Right cardiac atrium (tissue), 5 donors: Measurements from ENCODE around the gene MAN1A2. TPM values are rescaled to one million over a fixed set of nuclear protein-coding genes. Genes with fewer than 3 reads are reported as not detected.

Experiments used
- ATAC-seq, 2 donors: fragments of 200-7000 bp; cut with Tn5 transposase; one replicate each; pipeline versions ENCODE4 v1.8.0 to v1.9.1; 2020; ENCODE audit warnings: moderate library complexity in 2 of 2, mild to moderate bottlenecking in 1 of 2
- DNase-seq, 3 donors: peaks; one replicate each; pipeline ENCODE4 v3.0.0-alpha.2; 2020
- H3K27ac ChIP-seq: one replicate; pipeline ENCODE4 v1.5.1; 2013; ENCODE audit warnings: mild to moderate bottlenecking, low read length, control low read depth, moderate library complexity
- H3K27me3 ChIP-seq: one replicate; pipeline ENCODE4 v1.6.1; 2013; ENCODE audit not compliant: control insufficient read depth, insufficient read depth
- H3K4me1 ChIP-seq: one replicate; pipeline ENCODE4 v1.6.1; 2013; ENCODE audit warnings: low read length; ENCODE audit not compliant: control insufficient read depth, insufficient read depth
- H3K4me3 ChIP-seq: one replicate; pipeline ENCODE4 v1.5.1; 2013; ENCODE audit warnings: low read length, control low read depth
- H3K9me3 ChIP-seq: one replicate; pipeline ENCODE4 v1.6.1; 2013; ENCODE audit warnings: low read length; ENCODE audit not compliant: control insufficient read depth
- WGBS: extraction: QIAGEN DNeasy Blood & Tissue Kit; methylation state at CpG from one replicate; pipeline ENCODE4 v1.1.7; 2013; 5-methylcytosine and 5-hydroxymethylcytosine counted together
- intact Hi-C, 4 donors: fragments of 100-400 bp; cut with DNase I; formaldehyde crosslinking; loops; one replicate each; pipeline versions ENCODE4 v1.11.0 to v1.14.0; 2022 to 2023
- polyA plus RNA-seq: library from polyadenylated mRNA; stranded (reverse); fragments of 200-250 nt; gene quantifications from one replicate; pipeline ENCODE4 v1.2.3, GENCODE V29; 2013
- total RNA-seq, 4 donors: library from RNA; stranded (reverse); fragmentation: NEBNext Ultra II Directional; extraction: Animal tissue kit (Norgen Biotek cat#: 25700); gene quantifications; one replicate each; pipeline ENCODE4 v1.2.1, GENCODE V29; 2021
- donor health status: healthy with polysubstance abuse.
- donor health status: DM: no; HTN: yes; CAD: no.
- donor health status: DM: no; HTN: no; CAD: no.
- donor health status: DM: no; HTN: yes; CAD: no; lungs with severe emphysema.
- donor health status: DM: yes; HTN: yes; CAD: no.

The MAN1A2 gene
- total and polyA plus RNA-seq, 5 donors = 8.8 to 49.0 (median 43.4) TPM

DNA sequence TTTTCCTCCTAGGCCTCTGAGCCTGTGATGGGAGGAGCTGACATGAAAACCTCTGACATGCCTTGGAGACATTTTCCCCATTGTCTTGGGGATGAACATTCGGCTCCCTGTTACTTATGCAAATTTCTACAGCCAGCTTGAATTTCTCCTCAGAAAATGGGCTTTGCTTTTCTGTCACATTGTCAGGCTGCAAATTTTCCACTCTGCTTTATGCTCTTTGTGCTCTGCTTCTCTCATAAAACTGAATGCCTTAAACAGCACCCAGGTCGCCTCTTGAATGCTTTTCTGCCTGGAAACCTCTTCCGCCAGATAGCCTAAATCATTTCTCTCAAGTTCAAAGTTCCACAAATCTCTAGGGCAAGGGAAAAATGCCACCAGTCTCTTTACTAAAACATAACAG is 191.9 kb downstream of the MAN1A2 start:
- Histone ChIP-seq H3K9me3 (no peaks in the 10 kb centered on the region), H3K27me3 (no peaks in the 10 kb centered on the region), H3K4me3 (no peak overlapping the region), H3K4me1 (no peaks in the 10 kb centered on the region), H3K27ac (no peak overlapping the region)
- intact Hi-C loops = no loop called here
- ATAC-seq = no peak
- DNase-seq = no peak
- WGBS = 87% methylated on average over 3 of the region's 3 CpGs

DNA sequence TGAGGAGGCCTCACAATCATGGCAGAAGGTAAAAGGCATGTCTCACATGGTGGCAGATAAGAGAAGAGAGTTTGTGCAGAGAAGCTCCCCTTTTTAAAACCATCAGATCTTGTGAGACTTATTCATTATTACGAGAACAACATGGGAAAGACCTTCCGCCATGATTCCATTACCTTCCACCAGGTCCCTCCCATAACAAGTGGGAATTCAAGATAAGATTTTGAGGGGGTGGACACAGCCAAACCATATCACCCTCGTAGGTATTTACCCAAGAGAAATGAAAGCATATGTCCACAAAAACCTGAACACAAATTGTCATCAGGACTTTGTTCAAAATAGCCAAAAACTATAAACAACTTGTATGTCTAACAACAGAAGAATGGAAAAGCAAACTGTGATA is 192.7 kb downstream of the MAN1A2 start:
- no peak overlapping the region for H3K4me3 ChIP-seq
- no peak overlapping the region for H3K27ac ChIP-seq
- WGBS = 75% methylated on average over 3 of the region's 3 CpGs
- H3K9me3 ChIP-seq = no peaks in the 10 kb centered on the region
- H3K27me3 ChIP-seq = no peaks in the 10 kb centered on the region
- H3K4me1 ChIP-seq = no peaks in the 10 kb centered on the region
- no peak for ATAC-seq
- no peak for DNase-seq
- intact Hi-C loops = no loop called here

DNA sequence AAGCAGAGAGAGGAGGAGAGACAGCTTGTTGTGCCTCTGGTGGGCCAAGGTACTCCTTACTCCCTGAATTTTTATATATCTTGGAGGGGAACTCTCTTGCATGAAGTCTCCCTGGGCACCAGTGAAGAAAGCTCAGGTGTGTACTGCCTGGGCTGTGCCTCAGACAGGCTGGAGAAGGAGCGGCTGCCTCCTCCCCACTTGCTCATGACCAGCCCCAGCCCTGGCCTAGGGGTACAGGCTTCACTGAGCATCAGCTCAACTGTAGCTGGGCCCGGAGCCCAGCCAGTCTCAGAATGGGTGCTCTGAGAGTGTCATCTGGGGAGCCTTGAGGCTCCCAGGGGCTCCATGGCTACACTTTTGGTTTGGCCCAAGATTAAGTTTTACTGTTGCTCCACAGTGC is 193.8 kb downstream of the MAN1A2 start:
- no peak for DNase-seq
- Histone ChIP-seq H3K27me3 (no peaks in the 10 kb centered on the region), H3K4me1 (no peaks in the 10 kb centered on the region), H3K4me3 (no peak overlapping the region), H3K27ac (no peak overlapping the region), H3K9me3 (no peaks in the 10 kb centered on the region)
- ATAC-seq = no peak
- intact Hi-C loops = no loop called here
- 98% methylated on average over 2 of the region's 2 CpGs for WGBS

DNA sequence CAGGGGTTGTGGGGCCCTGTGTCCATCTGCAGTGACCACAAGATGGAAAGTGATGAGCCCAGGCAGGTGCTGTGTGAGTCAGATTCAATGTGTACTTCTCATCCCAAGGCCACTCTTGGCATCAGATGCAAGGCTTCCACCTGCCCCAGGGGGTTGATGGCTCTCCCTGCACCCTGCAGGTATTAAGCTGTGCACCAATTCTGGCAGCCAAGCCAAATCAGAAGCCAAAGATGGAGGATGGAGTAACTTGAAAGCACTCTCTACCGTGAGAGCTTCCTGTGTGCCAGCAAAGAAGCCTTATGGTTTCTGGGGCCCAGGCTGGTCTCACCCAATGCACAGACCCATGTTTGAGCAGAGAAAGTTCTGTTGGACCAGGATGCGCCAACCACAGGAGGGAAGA is 194.3 kb downstream of the MAN1A2 start:
- H3K4me3 ChIP-seq = no peak overlapping the region
- H3K4me1 ChIP-seq = no peaks in the 10 kb centered on the region
- no peaks in the 10 kb centered on the region for H3K9me3 ChIP-seq
- H3K27me3 ChIP-seq = no peaks in the 10 kb centered on the region
- intact Hi-C loops = no loop called here
- no peak overlapping the region for H3K27ac ChIP-seq
- ATAC-seq = no peak
- 94% methylated on average over 2 of the region's 2 CpGs for WGBS
- DNase-seq = no peak

DNA sequence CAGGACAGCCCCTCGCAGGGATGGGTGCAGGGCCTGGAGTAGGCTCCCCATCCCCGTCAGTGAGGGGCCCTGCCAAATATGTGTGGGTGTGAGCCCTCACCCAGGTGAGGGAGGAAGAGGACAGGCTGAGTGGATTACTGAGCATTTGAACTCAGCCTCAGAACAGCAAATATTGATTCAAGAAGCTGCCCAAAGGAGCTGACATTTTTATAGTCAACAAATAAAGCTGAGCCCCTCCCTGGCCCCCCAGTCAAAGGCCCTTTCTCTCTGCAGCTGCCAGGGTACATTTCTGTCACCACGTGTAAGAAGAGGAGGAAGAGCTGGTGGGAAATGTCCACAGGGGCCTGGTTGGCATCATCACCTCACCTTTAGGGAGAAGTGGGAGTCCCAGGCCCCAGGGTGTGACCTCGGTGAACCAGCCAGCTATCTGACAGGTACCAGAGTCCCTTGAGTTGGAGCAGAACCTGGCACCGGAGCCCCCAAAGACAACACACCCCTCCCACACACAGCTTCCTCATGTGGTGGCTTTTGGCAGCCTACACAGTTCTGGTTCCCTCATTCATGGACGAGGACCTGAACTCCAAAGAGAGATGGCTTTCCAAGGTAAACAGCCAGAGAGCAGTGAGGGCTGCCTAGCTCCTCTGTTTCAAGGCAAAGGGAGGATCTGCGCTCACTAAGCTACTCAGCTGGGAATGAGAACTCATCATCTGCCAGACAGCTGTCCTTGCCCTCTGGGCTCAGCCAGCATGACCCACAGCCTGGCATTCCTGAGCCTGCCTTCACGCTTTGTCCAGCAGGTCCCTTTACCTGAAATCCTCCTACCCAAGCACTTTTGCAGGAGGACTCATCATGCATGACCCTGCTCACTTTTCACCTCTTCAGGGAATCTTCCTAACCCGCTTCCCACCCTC is 195.6 kb downstream of the MAN1A2 start:
- intact Hi-C loops = no loop called here
- Histone ChIP-seq H3K9me3 (no peaks in the 10 kb centered on the region), H3K27me3 (no peaks in the 10 kb centered on the region), H3K4me3 (no peak overlapping the region), H3K4me1 (no peaks in the 10 kb centered on the region), H3K27ac (no peak overlapping the region)
- ATAC-seq (no peak), DNase-seq (no peak)
- 60% methylated on average over 9 of the region's 9 CpGs for WGBS

DNA sequence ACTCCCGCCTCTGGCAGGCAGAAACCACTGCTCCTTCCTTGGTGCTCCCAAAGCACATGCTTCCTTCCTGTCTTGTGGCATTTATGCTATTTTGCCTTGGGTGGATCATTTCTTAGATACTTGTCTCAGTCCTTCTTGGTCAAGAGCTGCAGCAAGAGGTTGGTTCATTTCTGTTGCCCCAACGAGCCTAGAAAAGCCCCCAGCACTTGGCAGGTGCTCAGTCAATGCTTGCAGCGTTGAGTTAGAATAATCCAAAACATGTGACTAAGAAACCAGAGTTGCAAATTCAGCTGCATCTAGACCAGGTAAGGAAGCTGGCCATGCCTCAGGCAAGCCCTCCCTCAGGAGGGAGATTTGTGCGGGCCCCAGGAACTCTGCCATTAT is 196.2 kb downstream of the MAN1A2 start:
- WGBS = 79% methylated on average over 4 of the region's 4 CpGs

DNA sequence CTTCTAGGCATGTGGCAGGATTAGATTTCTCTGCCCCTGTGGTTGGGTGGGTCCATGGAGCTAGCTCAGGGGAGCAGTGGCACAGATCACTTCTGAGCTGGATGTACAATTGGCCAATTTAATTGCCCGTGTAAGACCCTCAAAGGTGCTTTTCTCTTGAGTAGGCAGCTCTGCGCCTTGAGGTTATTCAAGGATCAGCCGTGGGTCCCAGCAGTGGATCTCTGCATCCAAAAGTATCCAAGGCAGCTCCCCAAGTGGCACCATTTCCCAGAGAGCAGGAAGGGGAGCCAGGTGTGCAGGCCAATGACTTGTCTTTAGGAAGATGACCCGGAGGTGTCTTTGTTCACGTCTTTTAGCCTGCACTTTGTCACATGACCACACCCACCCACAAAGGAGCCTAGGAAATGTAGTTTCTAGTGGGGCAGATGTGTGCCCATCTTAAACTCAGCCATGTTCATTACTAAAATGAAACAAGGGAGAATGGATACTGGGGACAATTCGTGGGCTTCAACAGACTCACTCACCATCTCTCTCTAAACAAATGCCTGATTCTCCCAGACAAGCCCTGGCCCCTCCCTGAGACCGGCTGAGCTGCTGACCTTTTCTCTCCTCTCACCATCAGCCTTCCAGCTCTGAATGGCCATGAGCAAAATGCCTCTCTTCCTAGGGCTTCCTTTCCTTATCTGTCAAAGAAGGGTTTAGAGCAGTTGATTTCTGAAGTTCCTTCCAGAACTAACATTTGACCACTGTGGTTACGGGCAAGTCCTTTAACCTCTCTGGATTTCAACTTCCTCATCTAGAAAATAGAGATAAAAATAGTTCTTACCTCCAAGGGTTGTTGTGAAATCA is 197.2 kb downstream of the MAN1A2 start:
- H3K4me1 ChIP-seq = no peaks in the 10 kb centered on the region
- no peaks in the 10 kb centered on the region for H3K27me3 ChIP-seq
- ATAC-seq (no peak), DNase-seq (no peak)
- intact Hi-C loops = no loop called here
- 74% methylated on average over 8 of the region's 8 CpGs for WGBS
- no peak overlapping the region for H3K4me3 ChIP-seq
- no peaks in the 10 kb centered on the region for H3K9me3 ChIP-seq
- no peak overlapping the region for H3K27ac ChIP-seq

More for the DNA sequence above, 196.2 kb downstream of the MAN1A2 start:
- H3K4me1 ChIP-seq = no peaks in the 10 kb centered on the region
- H3K9me3 ChIP-seq = no peaks in the 10 kb centered on the region
- DNase-seq = no peak
- no peak overlapping the region for H3K27ac ChIP-seq
- no peak overlapping the region for H3K4me3 ChIP-seq
- no peaks in the 10 kb centered on the region for H3K27me3 ChIP-seq
- no peak for ATAC-seq
- intact Hi-C loops = no loop called here

DNA sequence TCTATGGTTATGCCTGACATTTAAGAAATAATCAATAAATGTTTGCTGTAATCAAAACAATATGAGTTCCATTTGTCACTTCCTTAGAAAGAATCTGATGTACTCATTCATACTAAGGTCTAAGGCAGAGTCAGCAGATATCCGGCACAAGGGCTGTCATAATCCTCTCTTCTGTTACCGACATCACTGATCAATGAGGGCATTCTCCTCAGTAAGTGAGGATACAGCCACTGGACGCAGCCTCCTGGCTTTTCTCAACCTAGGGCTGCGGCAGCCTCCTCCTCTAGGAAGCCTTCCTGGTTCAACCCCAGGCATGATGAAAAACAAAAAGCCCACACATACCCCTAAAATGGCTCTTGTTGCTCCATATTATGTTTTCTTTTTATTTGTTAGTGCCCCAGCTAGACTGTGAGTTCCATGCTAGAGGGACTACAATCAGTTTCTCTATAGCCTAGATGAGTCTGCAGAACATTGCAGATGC is 197.9 kb downstream of the MAN1A2 start:
- Histone ChIP-seq H3K27ac (no peak overlapping the region), H3K4me1 (no peaks in the 10 kb centered on the region), H3K4me3 (no peak overlapping the region), H3K9me3 (no peaks in the 10 kb centered on the region), H3K27me3 (no peaks in the 10 kb centered on the region)
- DNase-seq = no peak
- ATAC-seq = no peak
- intact Hi-C loops = no loop called here
- 83% methylated on average over 4 of the region's 4 CpGs for WGBS

DNA sequence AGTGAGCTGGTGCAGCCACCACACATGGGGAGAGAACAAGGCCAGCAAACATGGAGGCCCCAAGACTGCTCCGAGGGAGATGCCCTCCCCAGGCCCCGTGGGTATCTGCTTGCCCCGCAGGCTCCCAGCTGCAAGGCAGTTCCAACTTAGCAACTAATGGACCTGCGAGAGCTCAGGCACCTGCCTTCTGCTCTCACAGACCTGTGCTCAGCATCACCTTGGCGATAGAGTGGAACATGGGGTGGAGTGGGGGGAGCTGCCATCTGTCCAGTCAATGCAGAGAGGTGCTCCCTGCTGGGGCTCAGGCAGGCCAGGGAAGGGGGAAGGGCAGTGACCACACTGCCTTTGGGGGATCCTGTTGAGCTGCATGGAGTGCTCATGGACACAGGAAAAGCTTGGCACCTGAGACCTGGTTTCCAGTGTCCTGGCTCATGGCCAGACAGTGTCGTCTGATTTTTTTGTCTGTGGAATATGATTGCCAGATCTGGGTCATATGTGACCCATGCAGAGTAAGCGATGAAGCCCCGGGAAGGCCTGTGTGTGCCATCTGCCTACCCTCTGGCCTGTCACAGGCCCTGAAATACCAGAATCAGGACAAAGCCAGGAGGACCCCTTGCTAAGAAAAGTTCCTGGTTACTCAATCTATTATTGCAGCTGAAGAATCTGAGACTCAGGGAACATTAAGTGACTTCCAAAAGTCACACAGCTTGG is 198.7 kb downstream of the MAN1A2 start:
- H3K4me3 ChIP-seq = no peak overlapping the region
- no peaks in the 10 kb centered on the region for H3K27me3 ChIP-seq
- no peaks in the 10 kb centered on the region for H3K9me3 ChIP-seq
- no peaks in the 10 kb centered on the region for H3K4me1 ChIP-seq
- no peak for ATAC-seq
- no peak for DNase-seq
- 86% methylated on average over 8 of the region's 8 CpGs for WGBS
- intact Hi-C loops = no loop called here
- no peak overlapping the region for H3K27ac ChIP-seq

DNA sequence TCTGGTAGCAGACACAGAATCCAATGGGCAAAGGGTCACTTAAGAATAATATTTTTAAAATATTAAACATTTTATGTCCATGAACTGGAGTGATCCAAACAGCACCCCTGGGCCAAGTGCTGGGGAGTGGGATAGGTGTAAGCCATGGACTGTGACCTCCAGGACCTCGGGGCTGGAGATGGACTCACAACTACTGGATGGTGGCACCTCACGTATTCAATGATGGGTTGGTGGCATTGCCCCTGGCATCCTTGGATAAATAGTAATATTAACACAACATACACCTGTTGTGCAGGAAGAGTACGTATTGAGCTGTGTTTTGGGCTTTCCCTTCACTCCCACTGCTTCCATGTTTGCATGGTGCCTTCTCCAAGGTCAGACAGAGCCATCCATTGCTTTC is 199.3 kb downstream of the MAN1A2 start:
- WGBS = 88% methylated on average over 3 of the region's 3 CpGs
- ATAC-seq = no peak
- Histone ChIP-seq H3K4me1 (no peaks in the 10 kb centered on the region), H3K4me3 (no peak overlapping the region), H3K27me3 (no peaks in the 10 kb centered on the region), H3K27ac (no peak overlapping the region), H3K9me3 (no peaks in the 10 kb centered on the region)
- no peak for DNase-seq
- intact Hi-C loops = no loop called here

DNA sequence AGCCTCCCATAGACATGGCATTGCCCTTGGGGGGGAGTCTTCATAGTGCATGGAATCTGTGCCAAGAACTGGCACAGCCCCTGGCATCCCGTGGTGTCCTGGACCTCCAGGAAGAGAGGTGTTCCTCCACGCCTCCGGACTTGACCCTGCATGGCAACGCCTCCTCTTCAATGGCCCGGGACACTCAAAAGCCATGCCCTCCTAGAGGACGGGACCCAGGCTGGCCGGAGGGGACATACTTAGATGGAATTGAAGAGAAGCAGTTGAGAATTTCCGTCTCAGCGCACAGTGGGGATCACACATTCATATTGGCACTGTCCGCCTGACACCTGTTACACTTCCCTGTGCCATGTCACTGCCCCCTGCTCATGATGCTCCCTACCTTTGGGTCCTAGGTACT is 200.2 kb downstream of the MAN1A2 start:
- H3K9me3 ChIP-seq = no peaks in the 10 kb centered on the region
- peak in 1 of 2 donors; percentile 15 for ATAC-seq
- H3K27me3 ChIP-seq = no peaks in the 10 kb centered on the region
- WGBS = 93% methylated on average over 10 of the region's 10 CpGs
- H3K27ac ChIP-seq = no peak overlapping the region
- intact Hi-C loops = no loop called here
- no peak for DNase-seq
- no peak overlapping the region for H3K4me3 ChIP-seq
- H3K4me1 ChIP-seq = no peaks in the 10 kb centered on the region
